Measurements from ENCODE around the gene GNAQ.

- TF ChIP-seq, protein P1, sequence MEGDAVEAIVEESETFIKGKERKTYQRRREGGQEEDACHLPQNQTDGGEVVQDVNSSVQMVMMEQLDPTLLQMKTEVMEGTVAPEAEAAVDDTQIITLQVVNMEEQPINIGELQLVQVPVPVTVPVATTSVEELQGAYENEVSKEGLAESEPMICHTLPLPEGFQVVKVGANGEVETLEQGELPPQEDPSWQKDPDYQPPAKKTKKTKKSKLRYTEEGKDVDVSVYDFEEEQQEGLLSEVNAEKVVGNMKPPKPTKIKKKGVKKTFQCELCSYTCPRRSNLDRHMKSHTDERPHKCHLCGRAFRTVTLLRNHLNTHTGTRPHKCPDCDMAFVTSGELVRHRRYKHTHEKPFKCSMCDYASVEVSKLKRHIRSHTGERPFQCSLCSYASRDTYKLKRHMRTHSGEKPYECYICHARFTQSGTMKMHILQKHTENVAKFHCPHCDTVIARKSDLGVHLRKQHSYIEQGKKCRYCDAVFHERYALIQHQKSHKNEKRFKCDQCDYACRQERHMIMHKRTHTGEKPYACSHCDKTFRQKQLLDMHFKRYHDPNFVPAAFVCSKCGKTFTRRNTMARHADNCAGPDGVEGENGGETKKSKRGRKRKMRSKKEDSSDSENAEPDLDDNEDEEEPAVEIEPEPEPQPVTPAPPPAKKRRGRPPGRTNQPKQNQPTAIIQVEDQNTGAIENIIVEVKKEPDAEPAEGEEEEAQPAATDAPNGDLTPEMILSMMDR (IDR thresholded peaks at IDR 0.05; ENCODE audit: poor library complexity) = no peak
- TF ChIP-seq EZH2 (IDR thresholded peaks at IDR 0.05; ENCODE audit: borderline replicate concordance) (no peak), EZH2phosphoT487 (IDR thresholded peaks at IDR 0.05; ENCODE audit: low read depth, severe bottlenecking, unreplicated experiment) (no peak)
Observed at GRCh38 chr9:78064075-78064474, 32.5 kb upstream of the GNAQ start.
